Posterior cingulate gyrus (tissue), 11 donors: ENCODE measurements around the gene TARBP1.
"Not testable (repeated sequence)": the region's sequence is repeated elsewhere in the genome, so short reads cannot be mapped to it uniquely, and the experiment has no call there.

ENCODE experiments used
- DNase-seq, 10 donors: peaks; one replicate each; pipeline versions ENCODE4 v3.0.0 to v3.0.0-alpha.2; 2020 to 2021; ENCODE audit warnings: mixed read lengths in 3 of 10
- intact Hi-C: fragments of 100-400 bp; cut with DNase I; formaldehyde crosslinking; loops from one replicate; pipeline ENCODE4 v1.15.1; 2023

Gene TARBP1

GRCh38 chr1:234507626-234508387 is 28.8 kb upstream of the TARBP1 start:
- DNase-seq, result no peak
- intact Hi-C loops, result no loop called here

GRCh38 chr1:234507089-234507488 is 28.1 kb upstream of the TARBP1 start:
- intact Hi-C loops, result no loop called here
- DNase-seq, result no peak

GRCh38 chr1:234505769-234506102 is 26.8 kb upstream of the TARBP1 start:
- intact Hi-C loops, result no loop called here

GRCh38 chr1:234504969-234505768 is 26.2 kb upstream of the TARBP1 start:
- intact Hi-C loops, result no loop called here
- no peak for DNase-seq

More at GRCh38 chr1:234505769-234506102, 26.8 kb upstream of the TARBP1 start:
- DNase-seq, result no peak

DNA sequence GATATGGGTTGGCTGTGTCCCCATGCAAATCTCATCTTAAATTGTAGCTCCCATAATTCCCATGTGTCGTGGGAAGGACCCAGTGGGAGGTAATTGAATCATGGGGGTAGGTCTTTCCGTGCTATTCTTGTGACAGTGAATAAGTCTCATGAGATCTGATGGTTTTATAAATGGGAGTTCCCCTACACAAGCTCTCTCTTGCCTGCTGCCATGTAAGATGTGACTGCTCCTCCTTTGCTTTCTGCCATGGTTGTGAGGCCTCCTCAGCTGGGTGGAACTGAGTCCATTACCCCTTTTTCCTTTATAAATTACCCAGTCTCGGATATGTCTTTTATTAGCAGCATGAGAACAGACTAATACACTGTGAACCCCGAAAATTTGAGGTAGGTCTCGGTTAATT is 25.3 kb upstream of the TARBP1 start:
- intact Hi-C loops, DNase-seq: not testable (repeated sequence)

GRCh38 chr1:234503193-234504050 is 24.4 kb upstream of the TARBP1 start:
- intact Hi-C loops, result no loop called here
- DNase-seq, result no peak

- DNase-seq, result no peak
- intact Hi-C loops, result no loop called here
Observed at GRCh38 chr1:234502785-234503184, 23.8 kb upstream of the TARBP1 start.

- no peak for DNase-seq
- intact Hi-C loops, result no loop called here
Observed at GRCh38 chr1:234500269-234500668, 21.3 kb upstream of the TARBP1 start.

DNA sequence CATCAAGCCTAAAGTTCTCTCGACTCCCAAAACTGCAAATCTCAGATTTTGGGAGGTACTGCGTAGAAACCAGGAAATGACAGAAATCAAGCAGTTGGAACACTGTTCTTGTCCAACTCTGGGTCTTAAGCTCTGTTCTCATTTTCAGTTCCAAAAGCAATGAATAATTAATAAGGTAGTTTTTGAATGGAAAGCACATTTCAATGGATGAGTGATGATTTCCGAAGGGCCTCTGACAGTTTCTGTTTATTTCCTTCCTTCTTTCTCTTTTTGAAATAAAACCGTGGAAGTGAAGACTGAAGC is 20.9 kb upstream of the TARBP1 start:
- intact Hi-C loops, result loop anchor here (2.0 to 10.0 kb wide), 5 partner anchors 101 to 585 kb away; no protein-coding TSS in a partner anchor
- DNase-seq, result no peak

- intact Hi-C loops, result loop anchor here (2.0 to 10.0 kb wide), 5 partner anchors 101 to 585 kb away; no protein-coding TSS in a partner anchor
- DNase-seq, result peak; percentile 86 to 98 (median 94)
Observed at GRCh38 chr1:234499119-234499942, 20.4 kb upstream of the TARBP1 start.

DNA sequence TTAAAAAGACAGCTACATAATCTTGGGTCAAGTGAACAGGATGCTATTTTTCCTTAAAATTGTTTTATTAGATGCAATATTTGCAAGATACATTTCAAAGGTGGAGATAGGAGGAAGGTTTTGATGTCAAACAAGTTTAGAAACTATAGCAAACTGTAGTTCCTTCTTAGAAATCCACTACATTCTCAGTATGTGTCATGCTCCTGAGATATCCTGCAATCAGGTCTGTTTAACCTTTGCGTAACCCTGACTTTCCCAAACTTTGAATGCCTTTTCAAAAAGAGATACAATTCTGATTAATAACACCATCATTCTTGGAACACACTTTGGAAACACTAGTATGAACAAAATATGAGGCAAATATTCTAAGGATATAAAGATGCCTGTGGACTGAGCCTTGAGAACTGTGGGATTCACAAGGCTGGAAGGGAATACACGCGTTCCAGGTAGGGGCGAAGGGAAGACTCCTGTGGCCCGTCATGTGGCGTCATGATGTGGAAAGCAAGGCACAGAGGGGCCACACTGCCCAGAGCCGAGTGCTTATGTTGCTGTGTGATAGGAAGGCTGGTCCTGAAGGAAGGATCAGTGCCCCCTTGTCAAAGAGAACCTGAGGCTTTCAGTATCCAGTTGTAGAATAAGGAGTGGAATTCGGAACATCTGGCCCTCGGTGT is 19.6 kb upstream of the TARBP1 start:
- no peak for DNase-seq
- intact Hi-C loops, result loop anchor here (2.0 to 10.0 kb wide), 5 partner anchors 102 to 586 kb away; no protein-coding TSS in a partner anchor

- intact Hi-C loops, result loop anchor here (10.0 kb wide), 1 partner anchor 477 kb away; no protein-coding TSS in a partner anchor
- DNase-seq, result no peak
Observed at GRCh38 chr1:234497589-234497988, 18.6 kb upstream of the TARBP1 start.

GRCh38 chr1:234495231-234495990 is 16.4 kb upstream of the TARBP1 start:
- intact Hi-C loops, result loop anchor here (10.0 kb wide), 1 partner anchor 479 kb away; no protein-coding TSS in a partner anchor
- no peak for DNase-seq

DNA sequence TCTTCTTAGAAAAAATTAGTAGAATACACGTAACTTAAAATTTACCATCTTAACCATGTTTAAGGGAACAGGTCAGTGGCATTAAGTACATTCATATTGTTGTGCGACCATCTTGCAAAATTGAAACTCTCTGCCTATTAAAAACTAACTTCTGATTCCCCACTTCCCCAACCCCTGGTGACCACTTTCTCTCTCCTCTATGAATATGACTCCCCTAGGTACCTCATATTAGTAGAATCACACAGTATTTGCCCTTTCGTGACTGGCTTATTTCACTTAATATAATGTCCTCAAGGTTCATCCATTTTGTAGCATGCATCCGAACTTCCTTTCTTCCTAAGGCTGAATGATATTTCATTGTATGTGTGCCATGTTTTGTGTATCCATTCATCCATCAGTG is 15.1 kb upstream of the TARBP1 start:
- DNase-seq, result no peak
- intact Hi-C loops, result loop anchor here (10.0 kb wide), 1 partner anchor 481 kb away; no protein-coding TSS in a partner anchor

GRCh38 chr1:234490793-234491479 is 12.0 kb upstream of the TARBP1 start:
- DNase-seq, result no peak
- intact Hi-C loops, result loop anchor here (10.0 kb wide), 1 partner anchor 484 kb away; no protein-coding TSS in a partner anchor

GRCh38 chr1:234489698-234490077 is 10.7 kb upstream of the TARBP1 start:
- no peak for DNase-seq
- intact Hi-C loops, result loop anchor here (5.0 to 10.0 kb wide), 3 partner anchors 485 to 925 kb away; no protein-coding TSS in a partner anchor

DNA sequence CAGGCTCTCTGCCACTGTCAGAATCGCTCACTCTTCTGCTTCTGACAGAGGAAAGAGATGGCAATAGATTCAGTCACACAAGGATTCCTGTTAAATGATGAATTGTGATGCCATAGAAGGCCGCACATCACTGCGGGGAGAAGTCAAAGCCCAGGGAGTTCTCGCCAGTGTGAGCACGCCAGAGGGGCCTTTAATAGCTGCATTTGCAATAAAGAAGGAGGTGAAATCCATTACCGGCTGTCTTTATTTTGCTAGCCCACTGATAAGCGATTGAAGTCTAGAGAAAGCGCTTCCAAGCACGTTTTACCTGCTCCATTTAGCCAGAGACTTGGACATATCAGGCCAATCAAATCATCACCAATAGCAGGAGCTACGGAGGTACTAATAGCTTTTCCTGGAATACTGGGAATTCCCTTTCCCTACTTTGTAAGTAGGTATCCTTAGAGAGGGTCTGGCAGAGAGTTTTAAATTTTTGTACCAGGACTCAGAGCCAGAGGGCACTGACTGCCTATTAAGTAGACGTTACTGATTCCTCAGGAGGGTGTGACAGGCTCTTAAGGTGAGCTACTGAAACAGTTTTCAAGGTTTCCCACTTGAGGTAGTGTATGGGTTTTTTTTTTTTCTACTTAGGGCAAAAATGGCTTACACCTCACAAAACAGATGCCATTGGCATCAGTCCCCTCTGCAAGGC is 10.2 kb upstream of the TARBP1 start:
- intact Hi-C loops, result loop anchor here (5.0 to 10.0 kb wide), 2 partner anchors 603 to 926 kb away; no protein-coding TSS in a partner anchor
- no peak for DNase-seq
